Stromal cell of bone marrow (primary cell): ENCODE results near the gene PRAMEF13.
"Not testable (repeated sequence)": the region's sequence is repeated elsewhere in the genome, so short reads cannot be mapped to it uniquely, and the experiment has no call there.

Source experiments
- DNase-seq: peaks from one replicate; pipeline ENCODE4 v3.0.0-alpha.2; 2012; ENCODE audit warnings: low read depth

Gene PRAMEF13

GRCh38 chr1:13201309-13201708 lies at the start of gene PRAMEF13:
Gene PRAMEF13, minus strand, starts transcription at chr1:13201409. Its CDS starts 1,820 bp downstream, at chr1:13199589.
- not testable (repeated sequence) for DNase-seq

GRCh38 chr1:13247122-13247521 lies 45.9 kb upstream of the PRAMEF13 start:
- not testable (repeated sequence) for DNase-seq

DNA sequence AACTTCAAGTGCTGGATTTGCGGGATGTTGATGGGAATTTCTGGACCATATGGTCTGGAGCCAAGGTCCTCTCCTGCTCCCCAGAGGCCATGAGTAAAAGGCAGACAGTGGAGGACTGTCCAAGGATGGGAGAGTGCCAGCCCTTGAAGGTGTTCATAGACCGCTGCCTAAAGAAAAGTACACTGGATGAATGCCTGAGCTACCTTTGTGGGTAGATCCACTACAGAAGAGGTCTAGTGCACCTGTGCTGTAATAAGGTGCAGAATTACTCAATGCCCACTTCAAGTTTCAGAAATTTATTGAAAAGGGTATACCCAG lies 45.3 kb upstream of the PRAMEF13 start:
- not testable (repeated sequence) for DNase-seq

DNA sequence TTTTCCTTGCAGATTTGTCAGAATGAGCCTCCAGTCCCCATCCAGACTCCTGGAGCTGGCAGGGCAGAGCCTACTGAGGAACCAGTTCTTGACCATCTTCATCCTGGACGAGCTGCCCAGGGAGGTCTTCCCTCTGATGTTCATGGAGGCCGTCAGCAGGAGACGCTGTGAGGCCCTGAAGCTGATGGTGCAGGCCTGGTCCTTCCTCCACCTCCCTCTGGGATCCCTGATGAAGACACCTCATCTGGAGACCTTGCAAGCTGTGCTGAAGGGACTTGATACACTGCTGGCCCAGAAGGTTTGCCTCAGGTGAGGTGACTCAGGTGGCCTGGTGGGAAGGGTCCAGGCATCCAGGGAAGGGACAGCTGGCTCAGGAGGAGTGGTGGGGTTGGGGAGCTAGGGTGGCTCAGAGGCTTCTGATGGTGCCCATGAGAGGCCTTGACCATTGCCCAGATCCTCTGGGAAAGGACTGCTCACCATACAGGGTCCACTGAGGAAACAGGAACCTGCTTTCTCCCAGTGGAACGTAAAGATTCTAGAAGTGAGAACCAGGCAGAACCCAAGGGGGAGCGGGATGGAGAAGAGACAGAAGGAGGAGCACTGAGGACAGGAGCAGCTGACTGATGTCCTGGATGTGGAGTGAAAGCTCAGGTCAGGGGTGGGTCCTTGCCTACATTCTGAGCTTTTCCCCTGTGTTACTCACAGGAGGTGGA lies 44.8 kb upstream of the PRAMEF13 start:
- not testable (repeated sequence) for DNase-seq

- DNase-seq, result not testable (repeated sequence)
Measured at GRCh38 chr1:13243536-13244263, 42.5 kb upstream of the PRAMEF13 start.

DNA sequence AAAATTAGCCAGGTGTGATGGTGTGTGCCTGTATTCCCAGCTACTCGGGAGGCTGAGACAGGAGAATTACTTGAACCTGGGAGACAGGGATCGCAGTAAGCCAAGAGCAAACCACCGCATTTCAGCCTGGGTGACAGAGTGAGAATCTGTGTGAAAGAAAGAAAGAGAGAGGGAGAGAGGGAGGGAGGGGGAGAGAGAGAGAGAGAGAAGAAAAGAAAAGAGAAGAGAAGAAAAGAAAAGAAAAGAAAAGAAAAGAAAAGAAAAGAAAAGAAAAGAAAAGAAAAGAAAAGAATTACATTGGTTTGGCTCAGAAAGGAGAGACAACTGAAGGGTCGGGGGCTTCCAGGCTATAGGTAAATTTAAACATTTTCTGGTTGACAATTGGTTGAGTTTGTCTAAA lies 38.4 kb upstream of the PRAMEF13 start:
- DNase-seq, result not testable (repeated sequence)

DNA sequence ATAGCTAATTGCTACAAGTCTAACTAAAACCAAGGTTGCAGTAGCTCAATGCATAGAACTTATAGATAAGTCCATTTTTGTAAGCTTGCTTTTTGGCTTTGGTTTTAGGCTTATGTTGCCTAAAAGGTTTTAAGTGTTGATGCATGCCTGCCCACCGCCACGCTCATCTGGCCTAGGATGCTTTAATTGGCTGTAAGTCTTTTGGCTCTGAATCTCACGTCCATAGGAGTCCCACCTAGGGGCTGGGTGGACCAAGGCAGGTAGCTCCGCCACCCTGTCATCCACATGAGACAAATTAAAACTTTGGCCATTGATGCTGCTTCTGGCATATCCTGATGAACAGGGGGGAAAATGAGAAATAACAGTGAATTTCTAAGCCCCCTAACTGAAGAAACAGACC lies 36.4 kb upstream of the PRAMEF13 start:
- not testable (repeated sequence) for DNase-seq

DNA sequence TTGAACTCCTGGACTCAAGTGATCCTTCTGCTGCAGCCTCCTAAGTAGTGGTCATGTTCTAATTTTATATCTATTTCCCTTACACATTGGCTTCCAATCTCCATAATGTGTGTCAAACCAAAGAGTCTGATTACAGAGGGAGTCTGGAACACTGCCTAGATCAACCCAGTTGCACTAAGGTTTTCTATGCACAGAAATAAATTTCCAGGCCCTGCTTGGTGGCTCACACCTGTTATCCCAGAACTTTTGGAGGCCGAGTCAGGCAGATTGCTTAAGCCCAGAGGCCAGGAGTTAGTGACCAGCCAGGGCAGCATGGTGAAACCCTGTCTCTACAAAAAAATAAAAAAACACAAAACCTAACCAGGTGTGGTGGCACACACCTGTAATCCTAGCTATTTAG lies 32.8 kb upstream of the PRAMEF13 start:
- not testable (repeated sequence) for DNase-seq

GRCh38 chr1:13232056-13232455 lies 30.8 kb upstream of the PRAMEF13 start:
- not testable (repeated sequence) for DNase-seq

DNA sequence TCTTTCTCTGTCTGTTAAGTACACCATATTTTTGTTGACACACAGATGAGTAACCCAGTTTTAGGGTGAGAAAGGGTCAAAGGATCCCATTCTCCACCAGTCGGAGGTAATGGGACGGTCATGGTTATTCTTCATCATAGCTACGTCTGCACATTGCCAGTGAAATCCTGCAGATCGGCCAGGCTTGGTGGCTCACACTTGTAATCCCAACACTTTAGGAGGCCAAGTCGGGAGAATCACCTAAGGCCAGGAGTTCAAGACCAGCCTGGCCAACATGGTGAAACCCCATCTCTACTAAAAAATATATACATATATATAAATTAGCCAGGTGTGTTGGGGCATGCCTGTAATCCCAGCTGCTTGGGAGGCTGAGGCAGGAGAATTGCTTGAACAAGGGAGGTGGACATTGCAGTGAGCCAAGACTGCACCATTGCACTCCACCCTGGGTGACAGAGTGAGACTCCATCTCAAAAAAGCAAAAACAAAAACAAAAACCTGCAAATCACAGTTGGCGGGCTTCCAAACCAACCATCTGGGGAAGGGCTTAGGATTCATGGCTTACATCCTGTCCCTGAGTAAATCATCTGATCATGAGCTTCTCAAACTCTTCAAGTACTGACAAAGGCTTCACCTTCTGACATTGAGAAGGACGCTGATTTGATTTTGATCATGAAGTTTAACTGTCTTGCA lies 30.0 kb upstream of the PRAMEF13 start:
- DNase-seq, result not testable (repeated sequence)

DNA sequence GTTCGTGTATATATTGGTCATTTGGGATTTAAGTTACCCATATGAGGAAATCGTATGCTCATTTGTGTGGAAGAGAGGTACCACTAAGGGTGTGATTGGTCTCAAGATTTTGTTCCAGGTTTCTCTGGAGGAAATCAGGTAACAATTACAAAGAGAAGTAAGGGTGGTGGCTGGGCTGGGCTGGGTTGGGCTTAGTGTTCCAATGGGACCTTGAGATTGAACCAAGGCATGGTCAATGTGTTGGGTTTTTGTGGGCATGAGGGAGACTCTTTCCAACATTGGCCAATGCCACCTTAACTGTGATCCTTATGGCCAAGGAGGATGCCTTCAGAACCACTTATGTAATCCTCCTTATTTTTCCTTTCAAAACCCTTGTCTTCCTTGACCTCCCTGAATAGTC lies 29.4 kb upstream of the PRAMEF13 start:
- not testable (repeated sequence) for DNase-seq

DNA sequence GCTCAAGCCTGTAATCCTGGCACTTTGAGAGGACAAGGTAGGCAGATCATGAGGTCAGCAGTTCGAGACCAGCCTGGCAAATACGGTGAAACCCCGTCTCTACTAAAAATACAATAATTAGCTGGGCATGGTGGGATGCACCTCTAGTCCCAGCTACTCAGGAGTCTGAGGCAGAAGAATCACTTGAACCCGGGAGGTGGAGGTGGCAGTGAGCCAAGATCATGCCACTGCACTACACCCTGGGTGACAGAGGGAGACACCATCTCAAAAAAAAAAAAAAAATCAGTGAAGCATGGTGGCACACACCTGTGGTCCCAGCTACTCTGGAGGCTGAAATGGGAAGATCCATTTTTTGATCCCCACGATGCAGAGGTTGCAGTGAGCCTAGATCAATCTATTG lies 28.9 kb upstream of the PRAMEF13 start:
- not testable (repeated sequence) for DNase-seq

DNA sequence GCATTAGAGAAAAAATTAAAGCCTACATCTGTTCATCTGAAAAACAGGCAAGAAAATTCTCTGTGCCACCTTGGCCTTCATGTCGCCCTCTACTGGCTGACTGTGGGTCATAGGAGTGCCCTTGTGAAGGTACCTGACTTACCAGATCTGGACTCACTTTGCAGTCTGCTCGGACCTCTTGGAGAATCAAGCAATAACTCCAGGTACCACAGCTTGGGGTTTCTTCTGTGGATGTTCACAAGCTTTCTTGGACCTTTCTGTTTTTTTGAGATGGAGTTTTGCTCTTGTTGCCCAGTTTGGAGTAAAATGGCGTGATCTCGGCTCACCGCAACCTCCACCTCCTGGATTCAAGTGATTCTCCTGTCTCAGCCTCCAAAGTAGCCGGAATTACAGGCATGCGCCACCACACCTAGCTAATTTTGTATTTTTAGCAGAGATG lies 27.2 kb upstream of the PRAMEF13 start:
- DNase-seq, result no peak

DNA sequence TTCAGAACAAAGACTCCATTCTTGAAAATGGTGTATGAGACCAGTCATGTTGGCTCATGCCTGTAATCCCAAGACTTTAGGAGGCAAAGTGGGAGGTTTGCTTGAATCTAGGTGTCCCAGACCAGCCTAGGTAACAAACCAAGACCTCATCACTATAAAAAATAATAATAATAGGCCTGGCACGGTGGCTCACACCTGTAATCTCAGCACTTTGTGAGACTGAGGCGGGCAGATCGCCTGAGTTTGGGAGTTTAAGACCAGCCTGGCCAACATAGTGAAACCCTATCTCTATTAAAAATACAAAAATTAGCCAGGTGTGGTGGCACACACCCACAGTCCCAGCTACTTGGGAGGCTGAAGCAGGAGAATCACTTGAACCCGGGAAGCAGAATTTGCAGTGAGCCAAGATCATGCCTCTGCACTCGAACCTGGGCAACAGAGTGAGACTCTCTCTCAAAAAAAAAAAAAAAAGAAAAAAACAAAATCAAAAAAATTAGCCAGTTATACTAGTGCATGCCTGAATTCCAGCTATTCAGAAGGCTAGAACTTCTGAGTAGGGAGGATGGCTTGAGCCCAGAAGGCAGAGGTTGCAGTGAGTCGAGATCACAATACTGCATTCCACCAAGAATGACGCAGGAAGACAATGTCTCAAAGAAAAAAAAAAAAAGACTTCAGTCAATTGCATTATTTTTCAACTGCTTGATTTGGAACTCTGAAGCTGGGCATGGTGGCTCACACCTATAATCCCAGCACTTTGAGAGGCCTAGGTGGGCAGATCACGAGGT lies 26.3 kb upstream of the PRAMEF13 start:
- not testable (repeated sequence) for DNase-seq

GRCh38 chr1:13225675-13226204 lies 24.5 kb upstream of the PRAMEF13 start, which contains the start of gene PRAMEF18:
Gene PRAMEF18, minus strand, starts transcription at chr1:13226154. Its CDS starts 48 bp downstream, at chr1:13226106.
- DNase-seq, result not testable (repeated sequence)

GRCh38 chr1:13224480-13225060 lies 23.4 kb upstream of the PRAMEF13 start:
- DNase-seq, result no peak

- not testable (repeated sequence) for DNase-seq
Measured at GRCh38 chr1:13222788-13223187, 21.6 kb upstream of the PRAMEF13 start.

- not testable (repeated sequence) for DNase-seq
Measured at GRCh38 chr1:13219203-13219602, 18.0 kb upstream of the PRAMEF13 start.

DNA sequence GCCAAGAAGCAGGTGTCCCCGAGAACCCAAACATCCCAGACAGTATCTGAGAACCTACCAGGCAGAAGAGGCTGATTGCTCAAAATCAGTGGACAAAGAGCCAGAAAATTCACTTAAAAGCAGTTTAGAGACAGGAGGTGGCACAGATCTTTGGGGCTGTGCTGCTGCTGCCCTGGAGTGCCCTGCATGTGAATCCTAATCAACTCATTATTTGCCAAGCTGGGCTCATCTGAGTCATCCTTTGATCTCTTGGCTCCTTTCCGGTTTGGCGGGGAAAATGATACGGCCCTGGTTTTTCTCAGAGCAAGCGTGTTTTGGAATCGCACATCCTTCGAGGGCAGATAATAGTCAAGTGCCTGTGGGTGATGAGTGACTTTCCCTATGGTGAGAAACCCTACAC lies 15.4 kb upstream of the PRAMEF13 start:
- not testable (repeated sequence) for DNase-seq

- not testable (repeated sequence) for DNase-seq
Measured at GRCh38 chr1:13208712-13209111, 7.5 kb upstream of the PRAMEF13 start.

- not testable (repeated sequence) for DNase-seq
Measured at GRCh38 chr1:13171548-13171947, 29.7 kb downstream of the PRAMEF13 start, which contains the start of gene PRAMEF9. Gene PRAMEF9, plus strand, starts transcription at chr1:13171848. Its CDS starts 3,433 bp downstream, at chr1:13175281.
